Hematopoietic multipotent progenitor cell treated with erythropoietin and hydrocortisone succinate and interleukin-3 and kit ligand, for 8 days (in vitro differentiated cells): ENCODE data around the gene TARM1.
A peak's percentile ranks its signal among the peaks of the same experiment; 100 is the strongest.
"Not testable (repeated sequence)": the region's sequence is repeated elsewhere in the genome, so short reads cannot be mapped to it uniquely, and the experiment has no call there.

Experiments used
- DNase-seq: peaks from one replicate; pipeline ENCODE4 v3.0.0-alpha.2; 2015

The TARM1 gene

GRCh38 chr19:54081032-54081431, at the start of gene TARM1:
TARM1 (minus strand) TSS chr19:54081365; CDS start chr19:54081340, 25 bp downstream.
- no peak for DNase-seq

GRCh38 chr19:54129617-54129996, 48.4 kb upstream of the TARM1 start:
- DNase-seq, result no peak

GRCh38 chr19:54128796-54129616, 47.8 kb upstream of the TARM1 start:
- DNase-seq, result no peak

- DNase-seq, result no peak
Measured at GRCh38 chr19:54128441-54128725, 47.2 kb upstream of the TARM1 start.

GRCh38 chr19:54127688-54128440, 46.7 kb upstream of the TARM1 start:
- no peak for DNase-seq

- no peak for DNase-seq
Measured at GRCh38 chr19:54125713-54126112, 44.5 kb upstream of the TARM1 start.

- DNase-seq, result no peak
Measured at GRCh38 chr19:54124393-54124792, 43.2 kb upstream of the TARM1 start.

- DNase-seq, result no peak
Measured at GRCh38 chr19:54123682-54124081, 42.5 kb upstream of the TARM1 start.

- DNase-seq, result no peak
Measured at GRCh38 chr19:54121259-54121658, 40.1 kb upstream of the TARM1 start.

- peak; percentile 99 for DNase-seq
Measured at GRCh38 chr19:54115109-54116063, 34.2 kb upstream of the TARM1 start, which contains the start of the genes PRPF31 and TFPT. PRPF31 (plus strand) TSS chr19:54115754; CDS start chr19:54118279, 2,525 bp downstream. TFPT (minus strand) TSS chr19:54115657; CDS start chr19:54115269, 388 bp downstream.

- peak; percentile 66 for DNase-seq
Measured at GRCh38 chr19:54114340-54115108, 33.4 kb upstream of the TARM1 start.

- DNase-seq, result no peak
Measured at GRCh38 chr19:54109651-54110050, 28.5 kb upstream of the TARM1 start.

- no peak for DNase-seq
Measured at GRCh38 chr19:54108496-54108895, 27.3 kb upstream of the TARM1 start.

- DNase-seq, result no peak
Measured at GRCh38 chr19:54107876-54108490, 26.8 kb upstream of the TARM1 start.

GRCh38 chr19:54106716-54107115, 25.6 kb upstream of the TARM1 start:
- DNase-seq, result no peak

- DNase-seq, result no peak
Measured at GRCh38 chr19:54105796-54106195, 24.6 kb upstream of the TARM1 start.

- no peak for DNase-seq
Measured at GRCh38 chr19:54104998-54105715, 24.0 kb upstream of the TARM1 start.

- DNase-seq, result peak; percentile 98
Measured at GRCh38 chr19:54102421-54103169, 21.4 kb upstream of the TARM1 start, which contains the start of gene NDUFA3. NDUFA3 (plus strand) TSS chr19:54102855; CDS start chr19:54102879, 24 bp downstream.

GRCh38 chr19:54100561-54100960, 19.4 kb upstream of the TARM1 start, which contains the start of gene OSCAR:
OSCAR (minus strand) TSS chr19:54100803; CDS start chr19:54100792, 11 bp downstream.
- no peak for DNase-seq

GRCh38 chr19:54099903-54100255, 18.7 kb upstream of the TARM1 start:
- DNase-seq, result not testable (repeated sequence)
